ENCODE data around the gene MRPL14.

MRPL14 gene

DNA sequence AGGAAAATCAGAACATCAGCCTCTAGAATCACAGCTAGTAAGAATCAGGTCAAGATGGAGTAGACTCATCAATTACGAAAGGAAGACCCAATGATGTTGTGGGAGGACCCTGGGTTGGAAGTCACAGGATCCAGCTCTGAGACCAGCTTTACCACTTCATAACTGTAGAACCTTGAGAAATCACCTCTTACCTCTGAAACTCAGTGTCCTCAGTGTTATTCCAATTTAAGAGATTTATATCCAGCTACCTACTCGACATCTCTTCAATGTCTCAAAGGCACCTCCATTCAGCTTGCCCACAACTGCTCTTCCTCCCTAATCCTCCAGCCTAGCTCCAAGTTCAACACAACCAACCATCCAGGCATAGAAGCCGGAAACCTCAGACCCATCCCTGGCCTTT lies 16.3 kb downstream of the MRPL14 start:
- H3K79me1 ChIP-seq (ENCODE audit: low read length): peaks cover 29% of the 10 kb centered on the region
- H3K79me2 ChIP-seq (ENCODE audit: control insufficient read depth, insufficient read depth, low read length): peaks cover 6% of the 10 kb centered on the region
- no peak overlapping the region for H2BK5ac ChIP-seq (ENCODE audit: low read length)
- no peak overlapping the region for H2AK5ac ChIP-seq (ENCODE audit: low read length)
- no peak overlapping the region for H3K23ac ChIP-seq (ENCODE audit: low read length)
- H3K36me3 ChIP-seq (ENCODE audit: control insufficient read depth, insufficient read depth, low read length): peaks cover 38% of the 10 kb centered on the region
- DNase-seq: no peak
- no peak overlapping the region for H4K8ac ChIP-seq (ENCODE audit: low read depth, low read length)
- H3K4ac ChIP-seq (ENCODE audit: low read depth, low read length): no peak overlapping the region
- H3K27me3 ChIP-seq (ENCODE audit: insufficient read depth, low read length, poor library complexity): no peaks in the 10 kb centered on the region
- H3K9ac ChIP-seq (ENCODE audit: low read length): no peak overlapping the region
- no peak overlapping the region for H2BK120ac ChIP-seq (ENCODE audit: low read depth, low read length)
- no peak overlapping the region for H3K27ac ChIP-seq (ENCODE audit: low read depth, low read length)
- H3K4me2 ChIP-seq (ENCODE audit: low read length): no peak overlapping the region
- no peak overlapping the region for H3K4me3 ChIP-seq (ENCODE audit: low read length)
- no peak overlapping the region for H3K56ac ChIP-seq (ENCODE audit: low read length)
- no CpG with 5 or more reads among the region's 3 CpGs for WGBS (ENCODE audit: extremely low coverage, insufficient coverage, low lambda C conversion rate)
- no peak overlapping the region for H4K5ac ChIP-seq (ENCODE audit: low read length)
- no peak overlapping the region for H2BK15ac ChIP-seq (replicated peaks; ENCODE audit: low read depth)
- no peaks in the 10 kb centered on the region for H3K4me1 ChIP-seq (ENCODE audit: control insufficient read depth, low read depth, low read length)
- no peak overlapping the region for H3K18ac ChIP-seq (ENCODE audit: low read length)

DNA sequence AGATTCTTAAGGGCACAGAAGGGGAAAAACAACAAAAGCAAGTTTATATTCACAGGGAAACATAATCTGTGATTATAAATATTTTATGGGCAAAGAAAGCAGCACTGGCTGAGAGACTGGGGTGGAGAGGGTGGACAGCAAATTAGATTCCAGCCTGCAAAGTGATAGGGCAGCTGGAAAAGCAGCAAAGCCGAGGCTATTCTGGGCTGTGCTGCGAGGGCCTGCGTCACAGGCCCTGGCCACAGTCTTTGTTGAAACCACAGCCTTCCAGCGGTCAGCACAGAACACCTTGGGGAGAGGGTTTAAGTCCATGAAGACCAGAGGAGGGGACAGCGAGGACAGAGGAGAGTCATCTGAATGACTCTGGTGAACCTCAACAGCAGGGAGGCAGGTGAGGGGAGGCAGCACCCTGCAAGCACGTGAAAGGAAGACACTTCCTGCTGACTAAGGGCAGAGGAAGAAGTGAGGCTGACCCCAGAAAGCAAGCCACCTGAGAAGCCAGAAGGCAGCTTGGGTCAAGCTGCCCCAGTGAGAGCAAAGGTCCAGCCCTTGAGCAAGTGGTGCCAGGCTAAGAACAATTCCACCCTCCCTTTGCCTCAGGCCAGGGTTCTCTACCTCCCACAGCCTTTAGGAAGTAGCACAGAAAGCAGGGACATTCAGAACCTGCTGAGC lies 17.1 kb downstream of the MRPL14 start:
- H2BK15ac ChIP-seq (replicated peaks; ENCODE audit: low read depth): no peak overlapping the region
- no peak for DNase-seq
- peaks cover 25% of the 10 kb centered on the region for H3K79me1 ChIP-seq (ENCODE audit: low read length)
- H2BK5ac ChIP-seq (ENCODE audit: low read length): no peak overlapping the region
- H4K8ac ChIP-seq (ENCODE audit: low read depth, low read length): no peak overlapping the region
- H3K4me1 ChIP-seq (ENCODE audit: control insufficient read depth, low read depth, low read length): no peaks in the 10 kb centered on the region
- H3K79me2 ChIP-seq (ENCODE audit: control insufficient read depth, insufficient read depth, low read length): no peaks in the 10 kb centered on the region
- H3K23ac ChIP-seq (ENCODE audit: low read length): no peak overlapping the region
- H3K56ac ChIP-seq (ENCODE audit: low read length): no peak overlapping the region
- no peaks in the 10 kb centered on the region for H3K27me3 ChIP-seq (ENCODE audit: insufficient read depth, low read length, poor library complexity)
- peaks cover 38% of the 10 kb centered on the region for H3K36me3 ChIP-seq (ENCODE audit: control insufficient read depth, insufficient read depth, low read length)
- H3K27ac ChIP-seq (ENCODE audit: low read depth, low read length): no peak overlapping the region
- no peak overlapping the region for H3K4me3 ChIP-seq (ENCODE audit: low read length)
- H2BK120ac ChIP-seq (ENCODE audit: low read depth, low read length): no peak overlapping the region
- no CpG with 5 or more reads among the region's 6 CpGs for WGBS (ENCODE audit: extremely low coverage, insufficient coverage, low lambda C conversion rate)
- H2AK5ac ChIP-seq (ENCODE audit: low read length): no peak overlapping the region
- H3K18ac ChIP-seq (ENCODE audit: low read length): no peak overlapping the region
- no peak overlapping the region for H4K5ac ChIP-seq (ENCODE audit: low read length)
- no peak overlapping the region for H3K4ac ChIP-seq (ENCODE audit: low read depth, low read length)
- no peak overlapping the region for H3K9ac ChIP-seq (ENCODE audit: low read length)
- no peak overlapping the region for H3K4me2 ChIP-seq (ENCODE audit: low read length)

- WGBS (ENCODE audit: extremely low coverage, insufficient coverage, low lambda C conversion rate): no CpG with 5 or more reads among the region's 10 CpGs
- Histone ChIP-seq H3K4me1 (ENCODE audit: control insufficient read depth, low read depth, low read length) (no peaks in the 10 kb centered on the region), H3K23ac (ENCODE audit: low read length) (no peak overlapping the region), H2BK5ac (ENCODE audit: low read length) (no peak overlapping the region), H3K56ac (ENCODE audit: low read length) (no peak overlapping the region), H3K27me3 (ENCODE audit: insufficient read depth, low read length, poor library complexity) (no peaks in the 10 kb centered on the region), H2BK15ac (replicated peaks; ENCODE audit: low read depth) (no peak overlapping the region), H2BK120ac (ENCODE audit: low read depth, low read length) (no peak overlapping the region), H3K9ac (ENCODE audit: low read length) (no peak overlapping the region), H2AK5ac (ENCODE audit: low read length) (no peak overlapping the region), H4K5ac (ENCODE audit: low read length) (no peak overlapping the region), H3K4me3 (ENCODE audit: low read length) (no peak overlapping the region), H3K79me2 (ENCODE audit: control insufficient read depth, insufficient read depth, low read length) (no peaks in the 10 kb centered on the region), H3K18ac (ENCODE audit: low read length) (no peak overlapping the region), H3K4ac (ENCODE audit: low read depth, low read length) (no peak overlapping the region), H3K36me3 (ENCODE audit: control insufficient read depth, insufficient read depth, low read length) (peaks cover 39% of the 10 kb centered on the region), H3K79me1 (ENCODE audit: low read length) (peaks cover 25% of the 10 kb centered on the region), H3K27ac (ENCODE audit: low read depth, low read length) (no peak overlapping the region), H4K8ac (ENCODE audit: low read depth, low read length) (no peak overlapping the region), H3K4me2 (ENCODE audit: low read length) (no peak overlapping the region)
- DNase-seq: no peak
These were observed 18.0 kb downstream of the MRPL14 start for GRCh38 chr6:44109212-44109611.

- no peak overlapping the region for H4K5ac ChIP-seq (ENCODE audit: low read length)
- no peak overlapping the region for H3K9ac ChIP-seq (ENCODE audit: low read length)
- no peak overlapping the region for H4K8ac ChIP-seq (ENCODE audit: low read depth, low read length)
- H3K23ac ChIP-seq (ENCODE audit: low read length): no peak overlapping the region
- H3K79me2 ChIP-seq (ENCODE audit: control insufficient read depth, insufficient read depth, low read length): no peaks in the 10 kb centered on the region
- H2AK5ac ChIP-seq (ENCODE audit: low read length): no peak overlapping the region
- no peaks in the 10 kb centered on the region for H3K27me3 ChIP-seq (ENCODE audit: insufficient read depth, low read length, poor library complexity)
- no peak overlapping the region for H2BK15ac ChIP-seq (replicated peaks; ENCODE audit: low read depth)
- H3K56ac ChIP-seq (ENCODE audit: low read length): no peak overlapping the region
- no peak overlapping the region for H3K18ac ChIP-seq (ENCODE audit: low read length)
- no peak overlapping the region for H2BK5ac ChIP-seq (ENCODE audit: low read length)
- H3K4ac ChIP-seq (ENCODE audit: low read depth, low read length): no peak overlapping the region
- no peaks in the 10 kb centered on the region for H3K4me1 ChIP-seq (ENCODE audit: control insufficient read depth, low read depth, low read length)
- H3K4me2 ChIP-seq (ENCODE audit: low read length): no peak overlapping the region
- peaks cover 37% of the 10 kb centered on the region for H3K36me3 ChIP-seq (ENCODE audit: control insufficient read depth, insufficient read depth, low read length)
- no peak overlapping the region for H3K4me3 ChIP-seq (ENCODE audit: low read length)
- no CpG with 5 or more reads among the region's 1 CpG for WGBS (ENCODE audit: extremely low coverage, insufficient coverage, low lambda C conversion rate)
- peaks cover 26% of the 10 kb centered on the region for H3K79me1 ChIP-seq (ENCODE audit: low read length)
- no peak for DNase-seq
- H3K27ac ChIP-seq (ENCODE audit: low read depth, low read length): no peak overlapping the region
- no peak overlapping the region for H2BK120ac ChIP-seq (ENCODE audit: low read depth, low read length)
These were observed 18.8 kb downstream of the MRPL14 start for GRCh38 chr6:44108471-44108870.

DNA sequence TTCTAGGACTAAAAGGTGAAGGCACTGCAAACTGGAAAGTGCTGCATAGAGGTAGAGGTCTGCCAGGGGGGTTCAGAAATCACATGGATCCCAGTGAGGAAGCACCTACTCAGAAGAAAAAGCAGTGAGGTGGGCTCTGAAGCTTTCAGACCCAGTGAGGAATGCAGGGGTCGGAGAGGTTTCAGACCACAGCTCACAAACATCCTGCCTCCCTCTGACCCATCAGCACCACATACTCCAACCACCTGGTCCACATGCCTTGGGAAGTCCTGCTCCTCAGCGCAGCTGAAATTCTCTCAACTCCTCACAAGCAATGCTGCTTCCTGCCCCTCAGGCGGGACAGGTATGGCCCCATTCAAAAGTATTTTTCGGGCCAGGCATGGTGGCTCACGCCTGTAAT lies 20.2 kb downstream of the MRPL14 start:
- WGBS (ENCODE audit: extremely low coverage, insufficient coverage, low lambda C conversion rate): no CpG with 5 or more reads among the region's 5 CpGs
- Histone ChIP-seq H3K36me3 (ENCODE audit: control insufficient read depth, insufficient read depth, low read length) (peaks cover 33% of the 10 kb centered on the region), H3K4me2 (ENCODE audit: low read length) (no peak overlapping the region), H4K8ac (ENCODE audit: low read depth, low read length) (no peak overlapping the region), H3K56ac (ENCODE audit: low read length) (no peak overlapping the region), H4K5ac (ENCODE audit: low read length) (no peak overlapping the region), H3K4me1 (ENCODE audit: control insufficient read depth, low read depth, low read length) (no peaks in the 10 kb centered on the region), H3K23ac (ENCODE audit: low read length) (no peak overlapping the region), H2BK5ac (ENCODE audit: low read length) (no peak overlapping the region), H2BK15ac (replicated peaks; ENCODE audit: low read depth) (no peak overlapping the region), H2AK5ac (ENCODE audit: low read length) (no peak overlapping the region), H3K18ac (ENCODE audit: low read length) (no peak overlapping the region), H3K79me2 (ENCODE audit: control insufficient read depth, insufficient read depth, low read length) (no peaks in the 10 kb centered on the region), H3K27ac (ENCODE audit: low read depth, low read length) (no peak overlapping the region), H3K4ac (ENCODE audit: low read depth, low read length) (no peak overlapping the region), H3K9ac (ENCODE audit: low read length) (no peak overlapping the region), H3K79me1 (ENCODE audit: low read length) (peaks cover 25% of the 10 kb centered on the region), H3K4me3 (ENCODE audit: low read length) (no peak overlapping the region), H3K27me3 (ENCODE audit: insufficient read depth, low read length, poor library complexity) (no peaks in the 10 kb centered on the region), H2BK120ac (ENCODE audit: low read depth, low read length) (no peak overlapping the region)
- no peak for DNase-seq

All from mesendoderm (in vitro differentiated cells).